ENCODE measurements around the gene PCDHA6.
"Not testable (repeated sequence)": the region's sequence is repeated elsewhere in the genome, so short reads cannot be mapped to it uniquely, and the experiment has no call there.

PCDHA6 gene

GRCh38 chr5:140849831-140850634, 22.3 kb downstream of the PCDHA6 start:
- H3K9me3 ChIP-seq (ENCODE audit: control insufficient read depth in 1 of 2, low read length in 2 of 2); H3K36me3 ChIP-seq (ENCODE audit: control insufficient read depth in 1 of 2, insufficient read depth in 2 of 2, low read length in 2 of 2); H3K27me3 ChIP-seq (ENCODE audit: low read depth, low read length); H3K4me1 ChIP-seq (ENCODE audit: control insufficient read depth in 1 of 2, insufficient read depth in 2 of 2, low read length in 2 of 2); H3K4me3 ChIP-seq (ENCODE audit: low read depth in 1 of 2, low read length in 2 of 2); H3K27ac ChIP-seq (ENCODE audit: low read length): not testable (repeated sequence)

GRCh38 chr5:140855772-140856674, 28.3 kb downstream of the PCDHA6 start, which contains the start of gene PCDHA10:
Gene PCDHA10, plus strand, starts transcription at chr5:140855897. Its CDS starts 152 bp downstream, at chr5:140856049.
- H3K36me3 ChIP-seq (ENCODE audit: control insufficient read depth in 1 of 2, insufficient read depth in 2 of 2, low read length in 2 of 2), result no peaks in the 10 kb centered on the region
- H3K9me3 ChIP-seq (ENCODE audit: control insufficient read depth in 1 of 2, low read length in 2 of 2), result peaks cover 3 to 5% of the 10 kb centered on the region in 2 donors
- no peaks in the 10 kb centered on the region for H3K27me3 ChIP-seq (ENCODE audit: low read depth, low read length)
- no peaks in the 10 kb centered on the region for H3K4me1 ChIP-seq (ENCODE audit: control insufficient read depth in 1 of 2, insufficient read depth in 2 of 2, low read length in 2 of 2)
- no peak within 1 kb of the TSS for H3K27ac ChIP-seq (ENCODE audit: low read length)
- peak within 1 kb of the TSS in 1 of 2 donors; percentile 23 for H3K4me3 ChIP-seq (ENCODE audit: low read depth in 1 of 2, low read length in 2 of 2)

GRCh38 chr5:140857177-140857986, 29.6 kb downstream of the PCDHA6 start:
- Histone ChIP-seq H3K36me3 (ENCODE audit: control insufficient read depth in 1 of 2, insufficient read depth in 2 of 2, low read length in 2 of 2) (no peaks in the 10 kb centered on the region), H3K27me3 (ENCODE audit: low read depth, low read length) (no peaks in the 10 kb centered on the region), H3K9me3 (ENCODE audit: control insufficient read depth in 1 of 2, low read length in 2 of 2) (peaks cover 5 to 16% of the 10 kb centered on the region in 2 donors), H3K4me3 (ENCODE audit: low read depth in 1 of 2, low read length in 2 of 2) (no peak overlapping the region), H3K4me1 (ENCODE audit: control insufficient read depth in 1 of 2, insufficient read depth in 2 of 2, low read length in 2 of 2) (no peaks in the 10 kb centered on the region), H3K27ac (ENCODE audit: low read length) (no peak overlapping the region)

GRCh38 chr5:140857987-140858240, 30.2 kb downstream of the PCDHA6 start:
- Histone ChIP-seq H3K27ac (ENCODE audit: low read length) (no peak overlapping the region), H3K4me3 (ENCODE audit: low read depth in 1 of 2, low read length in 2 of 2) (no peak overlapping the region), H3K4me1 (ENCODE audit: control insufficient read depth in 1 of 2, insufficient read depth in 2 of 2, low read length in 2 of 2) (no peaks in the 10 kb centered on the region), H3K9me3 (ENCODE audit: control insufficient read depth in 1 of 2, low read length in 2 of 2) (peaks cover 5 to 21% of the 10 kb centered on the region in 2 donors), H3K36me3 (ENCODE audit: control insufficient read depth in 1 of 2, insufficient read depth in 2 of 2, low read length in 2 of 2) (no peaks in the 10 kb centered on the region), H3K27me3 (ENCODE audit: low read depth, low read length) (no peaks in the 10 kb centered on the region)

GRCh38 chr5:140862441-140863295, 34.9 kb downstream of the PCDHA6 start:
- H3K9me3 ChIP-seq (ENCODE audit: control insufficient read depth in 1 of 2, low read length in 2 of 2), result peaks cover 0 to 26% of the 10 kb centered on the region in 2 donors
- no peak overlapping the region for H3K27ac ChIP-seq (ENCODE audit: low read length)
- H3K4me3 ChIP-seq (ENCODE audit: low read depth in 1 of 2, low read length in 2 of 2), result no peak overlapping the region
- no peaks in the 10 kb centered on the region for H3K27me3 ChIP-seq (ENCODE audit: low read depth, low read length)
- H3K36me3 ChIP-seq (ENCODE audit: control insufficient read depth in 1 of 2, insufficient read depth in 2 of 2, low read length in 2 of 2), result no peaks in the 10 kb centered on the region
- H3K4me1 ChIP-seq (ENCODE audit: control insufficient read depth in 1 of 2, insufficient read depth in 2 of 2, low read length in 2 of 2), result no peaks in the 10 kb centered on the region

GRCh38 chr5:140868721-140869554, 41.2 kb downstream of the PCDHA6 start, which contains the start of gene PCDHA11:
Gene PCDHA11, plus strand, starts transcription at chr5:140868957. Its CDS starts 147 bp downstream, at chr5:140869104.
- Histone ChIP-seq H3K36me3 (ENCODE audit: control insufficient read depth in 1 of 2, insufficient read depth in 2 of 2, low read length in 2 of 2) (no peaks in the 10 kb centered on the region), H3K27ac (ENCODE audit: low read length) (no peak within 1 kb of the TSS), H3K4me1 (ENCODE audit: control insufficient read depth in 1 of 2, insufficient read depth in 2 of 2, low read length in 2 of 2) (no peaks in the 10 kb centered on the region), H3K4me3 (ENCODE audit: low read depth in 1 of 2, low read length in 2 of 2) (peak within 1 kb of the TSS in 1 of 2 donors; percentile 56), H3K9me3 (ENCODE audit: control insufficient read depth in 1 of 2, low read length in 2 of 2) (peaks cover 0 to 26% of the 10 kb centered on the region in 2 donors), H3K27me3 (ENCODE audit: low read depth, low read length) (no peaks in the 10 kb centered on the region)

GRCh38 chr5:140869555-140869886, 41.8 kb downstream of the PCDHA6 start:
- no peaks in the 10 kb centered on the region for H3K36me3 ChIP-seq (ENCODE audit: control insufficient read depth in 1 of 2, insufficient read depth in 2 of 2, low read length in 2 of 2)
- H3K27me3 ChIP-seq (ENCODE audit: low read depth, low read length), result no peaks in the 10 kb centered on the region
- H3K9me3 ChIP-seq (ENCODE audit: control insufficient read depth in 1 of 2, low read length in 2 of 2), result peaks cover 0 to 26% of the 10 kb centered on the region in 2 donors
- no peaks in the 10 kb centered on the region for H3K4me1 ChIP-seq (ENCODE audit: control insufficient read depth in 1 of 2, insufficient read depth in 2 of 2, low read length in 2 of 2)
- H3K4me3 ChIP-seq (ENCODE audit: low read depth in 1 of 2, low read length in 2 of 2), result peak overlapping the region in 1 of 2 donors; percentile 56
- no peak overlapping the region for H3K27ac ChIP-seq (ENCODE audit: low read length)

GRCh38 chr5:140870221-140871201, 42.8 kb downstream of the PCDHA6 start:
- no peaks in the 10 kb centered on the region for H3K36me3 ChIP-seq (ENCODE audit: control insufficient read depth in 1 of 2, insufficient read depth in 2 of 2, low read length in 2 of 2)
- peaks cover 0 to 32% of the 10 kb centered on the region in 2 donors for H3K9me3 ChIP-seq (ENCODE audit: control insufficient read depth in 1 of 2, low read length in 2 of 2)
- H3K27ac ChIP-seq (ENCODE audit: low read length), result no peak overlapping the region
- H3K27me3 ChIP-seq (ENCODE audit: low read depth, low read length), result no peaks in the 10 kb centered on the region
- no peaks in the 10 kb centered on the region for H3K4me1 ChIP-seq (ENCODE audit: control insufficient read depth in 1 of 2, insufficient read depth in 2 of 2, low read length in 2 of 2)
- peak overlapping the region in 1 of 2 donors; percentile 25 for H3K4me3 ChIP-seq (ENCODE audit: low read depth in 1 of 2, low read length in 2 of 2)
